GM13976 (cell line): ENCODE measurements around the gene SPECC1.

Experiments
- DNase-seq: peaks from one replicate; pipeline ENCODE4 v3.0.0; 2012; ENCODE audit warnings: low spot score
- CTCF ChIP-seq: IDR thresholded peaks from 2 replicates; pipeline ENCODE4 v1.5.1; 2012; ENCODE audit warnings: borderline replicate concordance, mild to moderate bottlenecking; ENCODE audit not compliant: insufficient read depth; ENCODE audit errors: extremely low read depth, missing control alignments, control extremely low read depth
- in situ Hi-C: fragments of 300-500 bp; cut with MboI; formaldehyde crosslinking; loops from one replicate; pipeline ENCODE4 v1.12.0; 2022; ENCODE audit warnings: low sequenced_read_pairs, mixed read lengths, inconsistent platforms; ENCODE audit not compliant: unreplicated experiment

SPECC1 gene

DNA sequence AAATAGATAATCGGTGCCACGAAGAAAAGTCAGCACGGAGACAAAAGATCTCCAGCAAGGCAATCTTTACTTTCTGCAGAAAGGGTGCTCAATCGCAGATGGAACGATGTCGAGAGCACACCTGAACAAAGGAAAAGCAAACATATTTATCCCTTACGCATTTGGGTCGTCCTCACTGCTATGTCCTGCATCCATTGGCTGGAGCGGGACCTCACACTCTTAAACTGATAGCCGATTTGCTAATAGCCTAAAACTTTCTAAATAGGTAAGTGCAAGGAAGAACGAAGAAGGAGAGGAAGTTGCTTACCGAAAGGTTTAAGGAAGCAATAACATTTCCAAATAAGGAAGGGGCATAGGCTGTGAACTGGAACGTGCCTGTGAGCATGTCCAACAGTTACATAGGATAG lies 30.4 kb upstream of the SPECC1 start:
- no peak for TF ChIP-seq CTCF
- no peak for DNase-seq
- in situ Hi-C loops = no loop called here

DNA sequence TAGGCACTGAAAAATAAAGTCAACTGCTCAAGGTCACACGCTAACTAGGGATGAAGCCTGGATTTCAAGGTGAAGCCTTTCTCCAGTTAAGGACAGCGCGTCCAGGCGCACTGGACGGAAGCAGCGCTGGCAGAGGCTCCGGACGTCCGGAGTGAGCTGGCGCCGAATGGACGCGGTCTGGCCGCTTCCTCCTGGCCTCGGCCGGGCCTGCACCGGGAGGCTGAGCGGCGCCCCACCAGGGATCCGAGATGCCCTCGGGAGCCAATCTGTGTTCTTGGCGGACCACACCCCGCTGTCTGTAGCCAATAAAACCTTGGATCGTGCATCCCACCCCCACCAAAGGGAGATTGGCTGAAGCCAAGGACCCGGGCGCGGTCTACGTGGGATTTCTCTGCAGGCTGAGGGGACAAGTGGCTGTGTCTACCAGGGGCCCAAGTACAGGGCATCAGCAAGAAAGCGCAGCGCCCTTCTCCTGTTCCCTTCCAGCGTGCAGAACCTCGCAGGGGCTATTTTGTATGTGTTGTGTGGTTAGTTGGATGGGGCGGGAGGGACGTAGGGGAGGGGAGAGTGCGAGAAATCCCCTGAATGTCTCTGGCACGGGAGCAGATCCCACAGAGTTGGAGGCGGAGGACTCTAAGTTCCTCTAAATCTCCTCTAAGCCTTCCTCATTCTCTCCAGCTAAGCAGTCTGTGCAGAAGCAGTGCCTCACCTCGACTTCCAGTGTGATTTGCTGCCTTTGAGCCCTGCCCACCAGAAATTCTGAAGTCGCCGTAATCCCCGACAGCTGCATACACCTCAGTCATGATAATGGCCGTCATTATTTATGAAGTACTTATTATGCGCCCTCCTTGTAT lies 29.0 kb upstream of the SPECC1 start:
- DNase-seq = no peak
- TF ChIP-seq CTCF = no peak
- in situ Hi-C loops = no loop called here

- in situ Hi-C loops = no loop called here
- no peak for TF ChIP-seq CTCF
- DNase-seq = no peak
Measured at GRCh38 chr17:19986941-19987861, 22.0 kb upstream of the SPECC1 start.

DNA sequence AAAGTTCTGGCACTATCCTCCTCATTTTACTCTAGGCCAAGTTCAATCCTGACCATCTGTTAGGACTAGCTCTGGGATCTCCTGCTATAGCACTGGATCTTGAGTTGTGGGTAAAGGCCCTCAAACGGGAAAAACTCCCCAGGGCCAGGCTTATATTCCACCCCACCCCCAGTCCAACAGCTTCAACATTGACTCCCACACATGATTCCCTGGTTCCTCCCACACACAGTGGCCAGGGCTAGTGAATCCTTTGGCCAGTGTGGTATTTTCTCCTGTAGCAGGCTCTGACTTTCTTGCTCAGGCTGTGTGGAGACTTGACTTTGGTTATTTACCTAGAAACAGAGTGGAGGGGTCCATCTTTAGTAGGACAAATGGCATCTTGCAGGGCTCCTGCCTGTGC lies 21.3 kb upstream of the SPECC1 start:
- no peak for TF ChIP-seq CTCF
- in situ Hi-C loops = no loop called here
- DNase-seq = no peak

GRCh38 chr17:19991252-19991885 lies 17.8 kb upstream of the SPECC1 start:
- TF ChIP-seq CTCF = no peak
- no peak for DNase-seq
- in situ Hi-C loops = loop anchor here (5.0 to 10.0 kb wide), 2 partner anchors 116 to 323 kb away; no protein-coding TSS in a partner anchor
